ENCODE data around the gene POU2F3.

POU2F3 gene

DNA sequence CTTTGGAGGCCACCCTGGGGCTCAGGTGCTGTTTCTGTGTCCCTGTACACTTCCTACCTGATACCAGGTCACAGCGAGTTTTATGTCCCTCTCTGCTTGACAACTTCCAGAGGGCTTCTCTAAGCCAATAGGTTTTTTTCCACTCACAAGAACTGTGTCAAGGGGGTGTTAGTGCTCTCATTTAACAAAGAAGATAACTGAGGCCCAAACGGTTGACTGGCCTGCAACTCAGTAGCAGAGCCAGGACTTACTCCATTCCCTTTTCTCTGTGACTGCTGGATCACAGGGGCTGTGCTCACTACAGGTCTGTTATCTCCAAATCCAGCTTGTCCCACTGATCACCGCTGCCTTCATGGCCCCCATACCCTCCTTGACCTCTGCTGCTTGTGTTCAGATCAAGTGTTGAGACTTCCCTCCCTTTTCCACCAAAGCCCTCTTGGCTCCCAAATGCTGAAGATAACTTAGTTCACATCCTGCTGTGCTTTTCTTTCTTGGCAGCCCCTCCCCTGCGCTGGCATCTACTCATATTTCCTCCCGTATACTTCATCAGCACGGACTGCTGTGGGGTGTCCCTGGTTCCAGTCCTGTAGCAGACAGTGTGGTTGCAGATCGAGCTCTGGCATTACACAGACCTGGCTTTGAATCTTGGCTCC, 41.3 kb downstream of the POU2F3 start:
- no peak for DNase-seq (ENCODE audit: low read depth in 3 of 3, low spot score in 1 of 3)

GRCh38 chr11:120283124-120283523, 43.2 kb downstream of the POU2F3 start:
- DNase-seq (ENCODE audit: low read depth in 3 of 3, low spot score in 1 of 3) = no peak

DNA sequence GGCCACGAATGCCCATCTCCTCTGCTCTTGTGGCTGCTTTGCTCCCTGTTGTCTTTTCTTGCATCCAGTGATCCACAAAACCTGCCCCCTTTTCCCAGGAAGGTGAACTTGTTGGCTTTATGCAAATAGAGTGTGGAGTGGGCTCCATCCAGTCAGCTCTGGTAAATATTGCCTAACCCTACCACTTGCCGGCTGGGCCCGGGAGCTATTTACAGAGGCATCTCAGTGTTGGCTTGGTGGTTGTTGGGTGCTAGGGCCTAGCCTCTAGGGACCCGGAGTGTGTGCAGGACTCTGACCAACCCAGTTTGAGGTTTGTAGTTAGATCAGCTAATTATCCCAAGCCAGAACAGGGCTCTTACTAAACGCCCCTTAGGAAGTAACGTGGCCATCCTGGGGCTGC, 44.3 kb downstream of the POU2F3 start:
- no peak for DNase-seq (ENCODE audit: low read depth in 3 of 3, low spot score in 1 of 3)

- no peak for DNase-seq (ENCODE audit: low read depth in 3 of 3, low spot score in 1 of 3)
These were observed 45.3 kb downstream of the POU2F3 start for GRCh38 chr11:120285256-120285655.

GRCh38 chr11:120288021-120288420, 48.1 kb downstream of the POU2F3 start:
- no peak for DNase-seq (ENCODE audit: low read depth in 3 of 3, low spot score in 1 of 3)

GRCh38 chr11:120289426-120289825, 49.5 kb downstream of the POU2F3 start:
- no peak for DNase-seq (ENCODE audit: low read depth in 3 of 3, low spot score in 1 of 3)

- no peak for DNase-seq (ENCODE audit: low read depth in 3 of 3, low spot score in 1 of 3)
These were observed 51.0 kb downstream of the POU2F3 start for GRCh38 chr11:120290956-120291355.

- no peak for DNase-seq (ENCODE audit: low read depth in 3 of 3, low spot score in 1 of 3)
These were observed 53.3 kb downstream of the POU2F3 start for GRCh38 chr11:120293038-120293800.

DNA sequence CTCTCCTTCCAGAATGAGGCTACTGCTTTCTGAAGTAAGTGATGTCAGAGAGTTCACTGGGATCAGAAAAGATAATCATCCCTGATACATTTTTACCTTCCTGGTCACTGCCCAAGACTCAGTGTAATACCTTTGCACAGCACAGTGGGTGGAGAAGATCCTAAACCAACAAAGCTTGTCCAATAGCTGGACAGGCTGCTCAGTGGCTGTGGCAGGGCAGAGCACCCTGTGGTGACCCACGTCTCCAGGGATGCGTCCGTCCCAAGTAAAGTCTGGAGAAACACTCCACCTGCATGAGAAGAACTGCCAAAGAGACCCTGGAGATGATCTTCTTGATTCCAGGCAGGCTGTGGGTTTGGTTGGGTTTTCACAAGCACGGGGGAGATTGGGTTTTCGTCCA, 54.2 kb downstream of the POU2F3 start:
- no peak for DNase-seq (ENCODE audit: low read depth in 3 of 3, low spot score in 1 of 3)

- DNase-seq (ENCODE audit: low read depth in 3 of 3, low spot score in 1 of 3) = no peak
These were observed 55.2 kb downstream of the POU2F3 start for GRCh38 chr11:120295099-120295498.

- no peak for DNase-seq (ENCODE audit: low read depth in 3 of 3, low spot score in 1 of 3)
These were observed 56.6 kb downstream of the POU2F3 start for GRCh38 chr11:120296554-120296953.

- no peak for DNase-seq (ENCODE audit: low read depth in 3 of 3, low spot score in 1 of 3)
These were observed 58.5 kb downstream of the POU2F3 start for GRCh38 chr11:120298461-120298860.

DNA sequence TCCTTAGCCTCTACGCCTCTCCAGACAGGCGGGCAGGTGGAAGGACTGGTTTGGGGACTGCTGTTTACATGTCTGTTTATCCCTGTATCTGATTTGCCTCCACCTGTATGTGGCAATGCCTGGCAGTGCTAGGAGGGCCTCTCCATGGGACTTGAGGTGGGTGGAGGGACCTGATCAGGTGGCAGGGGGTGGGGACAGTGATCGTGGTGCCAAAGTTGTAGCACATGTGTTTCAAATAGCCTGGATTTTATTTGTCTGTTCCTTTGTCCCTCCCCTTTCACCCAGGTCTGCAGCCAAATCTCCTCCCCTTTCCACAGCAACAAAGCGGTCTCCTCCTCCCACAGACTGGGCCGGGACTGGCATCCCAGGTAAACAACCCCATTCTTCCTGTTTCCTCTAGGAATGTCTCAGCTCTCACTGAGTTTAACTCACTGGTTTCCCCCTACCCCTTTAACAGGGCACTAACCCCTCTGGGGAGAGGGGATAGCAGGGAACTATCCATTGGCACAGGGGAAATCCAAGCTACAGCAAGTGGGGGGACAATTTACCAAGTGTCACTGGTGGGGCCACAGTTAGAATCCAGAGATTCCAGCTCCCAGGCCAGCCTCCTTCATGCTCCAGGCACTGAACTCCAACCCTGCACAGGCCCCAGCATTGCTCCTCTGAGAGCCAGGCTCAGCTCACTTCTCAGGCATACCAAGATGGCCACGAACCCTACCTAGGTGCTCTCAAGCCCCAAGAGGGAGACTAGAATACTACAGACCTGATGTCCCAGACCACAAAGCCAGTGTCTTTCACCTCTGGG, 62.3 kb downstream of the POU2F3 start:
- no peak for DNase-seq (ENCODE audit: low read depth in 3 of 3, low spot score in 1 of 3)

DNA sequence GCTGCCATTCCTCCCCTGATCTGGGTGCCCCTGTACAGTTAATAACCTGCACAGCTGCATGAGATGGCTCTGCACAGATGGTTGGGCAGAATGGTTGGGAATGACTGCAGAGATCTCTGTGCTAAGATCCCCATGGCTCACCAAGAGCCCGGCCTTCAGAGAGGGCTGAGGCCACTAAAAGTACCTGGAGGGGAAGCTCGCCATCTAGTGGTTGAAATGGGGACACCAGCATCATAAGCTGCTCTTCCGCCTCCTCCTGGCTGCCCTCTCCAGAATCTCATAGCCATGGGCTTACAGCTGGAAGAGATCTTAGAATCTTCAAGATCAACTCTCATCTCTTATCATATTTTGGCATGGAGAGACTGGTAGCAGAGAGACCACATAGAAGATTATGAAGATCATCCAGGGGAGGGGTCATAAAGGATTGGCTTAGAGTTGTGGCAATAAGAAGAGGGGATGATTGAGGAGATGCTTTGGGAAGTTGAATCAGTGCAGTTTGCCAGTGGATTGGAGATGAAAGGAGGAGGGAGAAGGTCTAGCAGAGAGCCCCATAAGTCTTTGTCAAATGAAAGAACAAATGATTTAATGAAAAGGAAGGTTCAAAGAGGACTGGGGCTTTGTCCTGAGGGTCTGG, 63.2 kb downstream of the POU2F3 start:
- DNase-seq (ENCODE audit: low read depth in 3 of 3, low spot score in 1 of 3) = peak; percentile 5 to 19 (median 18)

DNA sequence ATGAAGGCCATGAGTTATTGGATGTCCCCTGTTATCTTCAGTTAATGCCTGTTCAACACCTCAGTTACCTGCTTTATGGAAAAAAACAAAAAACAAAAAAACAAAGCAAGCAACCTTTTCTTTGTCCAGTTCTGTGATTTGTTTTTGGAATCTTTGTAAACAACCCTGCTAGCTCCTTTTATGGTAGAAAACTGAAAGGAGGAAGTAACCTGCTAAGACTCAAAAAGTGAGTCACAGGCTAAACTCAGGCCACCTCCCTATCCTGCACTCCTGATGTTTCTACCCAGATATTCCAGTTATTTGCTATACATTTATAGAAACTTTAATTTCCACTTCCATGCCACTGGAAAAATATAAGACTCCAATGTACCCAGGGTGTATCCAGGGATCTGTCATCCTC, 64.6 kb downstream of the POU2F3 start:
- no peak for DNase-seq (ENCODE audit: low read depth in 3 of 3, low spot score in 1 of 3)

- no peak for DNase-seq (ENCODE audit: low read depth in 3 of 3, low spot score in 1 of 3)
These were observed 65.3 kb downstream of the POU2F3 start for GRCh38 chr11:120305286-120305685.

GRCh38 chr11:120306519-120307242, 66.7 kb downstream of the POU2F3 start:
- no peak for DNase-seq (ENCODE audit: low read depth in 3 of 3, low spot score in 1 of 3)

- no peak for DNase-seq (ENCODE audit: low read depth in 3 of 3, low spot score in 1 of 3)
These were observed 67.5 kb downstream of the POU2F3 start for GRCh38 chr11:120307476-120307875.

DNA sequence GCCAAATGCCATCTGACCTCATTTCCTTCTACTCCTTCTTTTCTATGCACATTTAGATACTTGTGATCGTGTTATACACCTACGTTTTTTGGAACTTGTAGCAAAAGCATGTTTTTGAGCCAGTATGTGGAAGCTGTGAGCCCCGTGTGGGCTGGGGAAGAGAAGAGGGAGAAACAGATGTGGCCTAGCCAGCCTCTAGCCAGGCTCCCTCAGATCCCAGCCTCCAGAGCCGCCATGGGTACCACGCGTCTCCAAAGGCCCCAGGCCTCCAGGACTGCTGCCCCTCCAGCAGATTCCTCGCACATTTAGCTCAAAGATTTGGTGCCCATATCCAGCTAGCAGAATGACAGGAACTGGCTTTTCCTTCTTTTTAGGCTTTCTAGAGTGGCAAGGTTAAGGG, 68.1 kb downstream of the POU2F3 start:
- DNase-seq (ENCODE audit: low read depth in 3 of 3, low spot score in 1 of 3) = no peak

DNA sequence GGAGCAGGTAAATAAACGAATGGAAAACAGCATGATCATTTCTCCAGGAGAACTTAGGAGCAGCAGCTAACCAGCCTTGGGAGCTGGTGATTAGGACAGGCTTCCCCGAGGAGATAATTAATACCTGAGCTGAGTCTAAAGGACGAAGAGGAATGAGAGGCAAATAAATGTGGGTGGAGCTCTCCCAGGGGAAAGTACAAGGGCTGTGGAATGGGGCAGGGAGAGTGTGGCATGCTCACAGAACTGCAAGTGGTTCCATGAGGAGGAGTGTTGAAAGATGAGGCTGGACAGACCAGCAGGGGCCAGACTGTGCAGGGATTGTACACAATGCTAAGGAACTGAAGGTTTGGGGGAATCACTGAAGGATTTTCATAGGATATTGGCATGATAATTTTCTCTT, 70.9 kb downstream of the POU2F3 start:
- DNase-seq (ENCODE audit: low read depth in 3 of 3, low spot score in 1 of 3) = no peak

- DNase-seq (ENCODE audit: low read depth in 3 of 3, low spot score in 1 of 3) = no peak
These were observed 74.9 kb downstream of the POU2F3 start for GRCh38 chr11:120314861-120315260.
